Neural cell (in vitro differentiated cells): ENCODE data around the gene DCBLD1. TPM values are rescaled to one million over a fixed set of nuclear protein-coding genes. Genes with fewer than 3 reads are reported as not detected.

Experiments
- H2AFZ ChIP-seq: fragments of 200-600, 300-800 bp; sonication (generic), shearing (Covaris generic); 2 replicates; pipeline ENCODE4 v1.6.0; 2014; ENCODE audit warnings: low read depth, mild to moderate bottlenecking, antibody characterized with exemption, low read length, moderate library complexity
- H3F3A ChIP-seq: fragments of 200-600 bp; shearing (Covaris generic); 2 replicates; pipeline ENCODE4 v1.6.1; 2016; ENCODE audit warnings: mild to moderate bottlenecking, moderate library complexity, mixed read lengths, antibody characterized with exemption, low read length; ENCODE audit not compliant: insufficient read depth, poor library complexity, severe bottlenecking
- H3K27ac ChIP-seq: fragments of 200-600, 300-800 bp; sonication (generic), shearing (Covaris generic); 2 replicates; pipeline ENCODE4 v1.5.1; 2014; ENCODE audit warnings: mild to moderate bottlenecking, low read length, moderate library complexity
- H3K27me3 ChIP-seq: fragments of 300-800, 200-600 bp; sonication (generic), shearing (Covaris generic); 2 replicates; pipeline ENCODE4 v1.6.0; 2014; ENCODE audit warnings: mild to moderate bottlenecking, low read depth, low read length, moderate library complexity; ENCODE audit not compliant: insufficient read depth
- H3K36me3 ChIP-seq: fragments of 300-800, 200-600 bp; sonication (generic), shearing (Covaris generic); 2 replicates; pipeline ENCODE4 v1.5.1; 2014; ENCODE audit warnings: mild to moderate bottlenecking, antibody characterized with exemption, low read length, moderate library complexity; ENCODE audit not compliant: insufficient read depth
- H3K4me2 ChIP-seq: fragments of 300-800, 200-600 bp; sonication (generic), shearing (Covaris generic); 2 replicates; pipeline ENCODE4 v1.6.0; 2014; ENCODE audit warnings: mild to moderate bottlenecking, low read length
- H3K4me3 ChIP-seq: fragments of 300-800, 200-600 bp; sonication (generic), shearing (Covaris generic); 2 replicates; pipeline ENCODE4 v1.5.1; 2014; ENCODE audit warnings: mild to moderate bottlenecking, low read length, moderate library complexity
- H3K79me2 ChIP-seq: fragments of 200-600 bp; shearing (Covaris generic); replicated peaks from 2 replicates; pipeline ENCODE4 v1.6.0; 2014; ENCODE audit warnings: mild to moderate bottlenecking, low read length, moderate library complexity; ENCODE audit not compliant: insufficient read depth
- H3K9ac ChIP-seq: fragments of 300-800, 200-600 bp; sonication (generic), shearing (Covaris generic); 2 replicates; pipeline ENCODE4 v1.6.1; 2016; ENCODE audit warnings: mild to moderate bottlenecking, low read length, mixed read lengths
- H3K9me2 ChIP-seq: fragments of 200-600 bp; shearing (Covaris generic); 2 replicates; pipeline ENCODE4 v1.6.1; 2016; ENCODE audit warnings: mild to moderate bottlenecking, low read length, mixed read lengths; ENCODE audit not compliant: insufficient read depth
- H3K9me3 ChIP-seq: fragments of 200-600, 300-800 bp; sonication (generic), shearing (Covaris generic); 2 replicates; pipeline ENCODE4 v1.6.1; 2016; ENCODE audit warnings: mild to moderate bottlenecking, mixed run types, low read length, moderate library complexity, mixed read lengths
- H4K20me1 ChIP-seq: fragments of 200-600 bp; shearing (Covaris generic); 2 replicates; pipeline ENCODE4 v1.6.1; 2016; ENCODE audit warnings: mild to moderate bottlenecking, mixed run types; ENCODE audit not compliant: insufficient read depth
- EP300 ChIP-seq: fragments of 450-650 bp; conservative IDR thresholded peaks from 2 replicates; pipeline ENCODE4 v1.6.1; 2014; ENCODE audit warnings: antibody characterized with exemption, mild to moderate bottlenecking, moderate library complexity; ENCODE audit not compliant: poor library complexity, severe bottlenecking
- MXI1 ChIP-seq: fragments of 450-650 bp; conservative IDR thresholded peaks from 2 replicates; pipeline ENCODE4 v1.6.1; 2014; ENCODE audit warnings: antibody characterized with exemption, mild to moderate bottlenecking; ENCODE audit not compliant: poor library complexity, severe bottlenecking
- POLR2AphosphoS5 ChIP-seq: IDR thresholded peaks from 2 replicates; pipeline ENCODE4 v1.6.1; 2012
- RAD21 ChIP-seq: fragments of 450-650 bp; conservative IDR thresholded peaks from 2 replicates; pipeline ENCODE4 v1.6.1; 2014; ENCODE audit warnings: antibody characterized with exemption, mild to moderate bottlenecking, moderate library complexity
- polyA plus RNA-seq: library from polyadenylated mRNA; depleted of rRNA; stranded (reverse); fragments of >200 nt; gene quantifications from 2 replicates; pipeline ENCODE4 v1.2.3, GENCODE V29; 2014
- TF ChIP-seq, protein P1 (sequence below): fragments of 450-650 bp; IDR thresholded peaks from 2 replicates; pipeline ENCODE4 v1.5.1; 2014; ENCODE audit warnings: antibody characterized with exemption, mild to moderate bottlenecking, moderate library complexity; ENCODE audit not compliant: poor library complexity, severe bottlenecking
- TF ChIP-seq, protein P2 (sequence below): IDR thresholded peaks from 2 replicates; pipeline ENCODE4 v1.6.1; 2012; ENCODE audit warnings: borderline replicate concordance

DCBLD1 gene
- polyA plus RNA-seq, 1 donor from 2014 or later = 11.4 TPM

DNA sequence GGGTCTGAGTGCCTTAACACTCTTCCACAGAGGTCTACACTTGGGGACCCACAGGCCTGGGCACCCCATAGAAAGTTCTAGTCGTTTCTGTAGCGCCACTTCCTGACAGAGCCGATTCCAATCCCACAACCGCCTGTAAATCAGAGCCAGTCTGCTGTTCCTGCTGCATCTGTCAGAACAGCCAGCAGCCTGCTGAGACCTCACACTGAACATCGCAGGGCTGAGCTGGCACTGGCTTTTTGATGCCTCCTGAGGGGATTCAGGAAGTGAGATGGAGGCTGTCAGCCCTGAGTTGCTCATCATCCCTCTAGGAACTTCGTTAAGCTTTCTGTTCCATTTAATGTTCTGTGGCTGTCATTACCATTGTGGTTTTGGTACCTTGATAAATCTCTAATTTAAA lies 48.9 kb downstream of the DCBLD1 start:
- Histone ChIP-seq H3F3A (no peaks in the 10 kb centered on the region), H3K4me2 (peak overlapping the region; percentile 53), H3K27me3 (no peaks in the 10 kb centered on the region), H3K4me3 (peak overlapping the region; percentile 36), H3K79me2 (no peaks in the 10 kb centered on the region), H3K9me2 (no peaks in the 10 kb centered on the region), H4K20me1 (no peaks in the 10 kb centered on the region), H2AFZ (no peak overlapping the region), H3K9ac (peak overlapping the region; percentile 11), H3K36me3 (no peaks in the 10 kb centered on the region), H3K27ac (peak overlapping the region; percentile 82), H3K9me3 (no peaks in the 10 kb centered on the region)
- TF ChIP-seq EP300 (peak; percentile 78), MXI1 (peak; percentile 38), POLR2AphosphoS5 (peak; percentile 78), RAD21 (no peak)
- TF ChIP-seq, protein P1, sequence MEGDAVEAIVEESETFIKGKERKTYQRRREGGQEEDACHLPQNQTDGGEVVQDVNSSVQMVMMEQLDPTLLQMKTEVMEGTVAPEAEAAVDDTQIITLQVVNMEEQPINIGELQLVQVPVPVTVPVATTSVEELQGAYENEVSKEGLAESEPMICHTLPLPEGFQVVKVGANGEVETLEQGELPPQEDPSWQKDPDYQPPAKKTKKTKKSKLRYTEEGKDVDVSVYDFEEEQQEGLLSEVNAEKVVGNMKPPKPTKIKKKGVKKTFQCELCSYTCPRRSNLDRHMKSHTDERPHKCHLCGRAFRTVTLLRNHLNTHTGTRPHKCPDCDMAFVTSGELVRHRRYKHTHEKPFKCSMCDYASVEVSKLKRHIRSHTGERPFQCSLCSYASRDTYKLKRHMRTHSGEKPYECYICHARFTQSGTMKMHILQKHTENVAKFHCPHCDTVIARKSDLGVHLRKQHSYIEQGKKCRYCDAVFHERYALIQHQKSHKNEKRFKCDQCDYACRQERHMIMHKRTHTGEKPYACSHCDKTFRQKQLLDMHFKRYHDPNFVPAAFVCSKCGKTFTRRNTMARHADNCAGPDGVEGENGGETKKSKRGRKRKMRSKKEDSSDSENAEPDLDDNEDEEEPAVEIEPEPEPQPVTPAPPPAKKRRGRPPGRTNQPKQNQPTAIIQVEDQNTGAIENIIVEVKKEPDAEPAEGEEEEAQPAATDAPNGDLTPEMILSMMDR = no peak
- TF ChIP-seq, protein P2, sequence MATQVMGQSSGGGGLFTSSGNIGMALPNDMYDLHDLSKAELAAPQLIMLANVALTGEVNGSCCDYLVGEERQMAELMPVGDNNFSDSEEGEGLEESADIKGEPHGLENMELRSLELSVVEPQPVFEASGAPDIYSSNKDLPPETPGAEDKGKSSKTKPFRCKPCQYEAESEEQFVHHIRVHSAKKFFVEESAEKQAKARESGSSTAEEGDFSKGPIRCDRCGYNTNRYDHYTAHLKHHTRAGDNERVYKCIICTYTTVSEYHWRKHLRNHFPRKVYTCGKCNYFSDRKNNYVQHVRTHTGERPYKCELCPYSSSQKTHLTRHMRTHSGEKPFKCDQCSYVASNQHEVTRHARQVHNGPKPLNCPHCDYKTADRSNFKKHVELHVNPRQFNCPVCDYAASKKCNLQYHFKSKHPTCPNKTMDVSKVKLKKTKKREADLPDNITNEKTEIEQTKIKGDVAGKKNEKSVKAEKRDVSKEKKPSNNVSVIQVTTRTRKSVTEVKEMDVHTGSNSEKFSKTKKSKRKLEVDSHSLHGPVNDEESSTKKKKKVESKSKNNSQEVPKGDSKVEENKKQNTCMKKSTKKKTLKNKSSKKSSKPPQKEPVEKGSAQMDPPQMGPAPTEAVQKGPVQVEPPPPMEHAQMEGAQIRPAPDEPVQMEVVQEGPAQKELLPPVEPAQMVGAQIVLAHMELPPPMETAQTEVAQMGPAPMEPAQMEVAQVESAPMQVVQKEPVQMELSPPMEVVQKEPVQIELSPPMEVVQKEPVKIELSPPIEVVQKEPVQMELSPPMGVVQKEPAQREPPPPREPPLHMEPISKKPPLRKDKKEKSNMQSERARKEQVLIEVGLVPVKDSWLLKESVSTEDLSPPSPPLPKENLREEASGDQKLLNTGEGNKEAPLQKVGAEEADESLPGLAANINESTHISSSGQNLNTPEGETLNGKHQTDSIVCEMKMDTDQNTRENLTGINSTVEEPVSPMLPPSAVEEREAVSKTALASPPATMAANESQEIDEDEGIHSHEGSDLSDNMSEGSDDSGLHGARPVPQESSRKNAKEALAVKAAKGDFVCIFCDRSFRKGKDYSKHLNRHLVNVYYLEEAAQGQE = peak; percentile 49

DNA sequence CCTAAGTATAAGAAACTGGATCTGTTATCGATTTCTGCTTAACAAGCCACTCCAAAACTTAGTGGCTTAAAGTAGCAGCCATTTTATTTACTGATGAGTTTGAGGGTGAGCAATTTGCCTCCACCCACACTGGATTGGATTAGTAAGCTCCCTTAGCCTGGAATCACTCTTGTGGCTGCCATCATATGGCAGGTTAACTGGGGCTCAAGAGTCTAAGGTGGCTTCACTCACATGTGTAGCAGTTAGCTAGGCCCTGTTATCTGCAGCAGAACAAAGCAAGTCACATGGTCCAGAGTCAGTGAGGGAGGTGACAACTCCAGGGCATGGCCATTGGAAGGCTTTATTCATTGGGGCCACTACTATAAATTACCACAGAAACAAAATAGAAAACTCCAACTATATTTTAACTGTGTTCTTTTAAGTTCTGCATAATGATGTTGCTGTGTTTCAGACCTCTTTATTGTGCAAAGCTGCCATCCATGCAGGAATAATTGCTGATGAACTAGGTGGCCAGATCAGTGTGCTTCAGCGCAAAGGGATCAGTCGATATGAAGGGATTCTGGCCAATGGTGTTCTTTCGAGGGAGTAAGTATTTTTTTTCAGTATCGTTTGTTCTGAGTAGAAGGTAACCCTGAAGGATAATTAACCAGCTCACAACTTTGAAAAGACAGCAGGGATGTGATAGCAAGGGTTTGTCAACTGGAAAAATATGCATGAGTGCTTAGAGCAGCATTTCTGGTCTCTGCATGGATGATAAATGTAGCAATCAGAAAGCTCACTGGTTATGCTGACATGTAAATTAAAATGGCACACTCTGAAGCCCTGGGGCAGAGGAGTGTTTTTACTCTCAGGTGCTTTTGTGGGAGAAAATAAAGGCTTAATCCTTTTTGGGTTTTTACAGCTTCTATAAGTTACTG lies 49.6 kb downstream of the DCBLD1 start:
- Histone ChIP-seq H4K20me1 (no peaks in the 10 kb centered on the region), H3F3A (no peaks in the 10 kb centered on the region), H3K36me3 (no peaks in the 10 kb centered on the region), H3K9me2 (no peaks in the 10 kb centered on the region), H3K4me3 (peak overlapping the region; percentile 36), H3K27me3 (no peaks in the 10 kb centered on the region), H3K79me2 (no peaks in the 10 kb centered on the region), H3K9me3 (no peaks in the 10 kb centered on the region), H2AFZ (no peak overlapping the region), H3K27ac (peak overlapping the region; percentile 82), H3K4me2 (peak overlapping the region; percentile 53), H3K9ac (peak overlapping the region; percentile 11)
- TF ChIP-seq, protein P1 = no peak
